ENCODE measurements around the gene EMC8. TPM values are rescaled to one million over a fixed set of nuclear protein-coding genes. Genes with fewer than 3 reads are reported as not detected.

Gene EMC8
- total RNA-seq, 4 donors from 2014 or later: 23.4 to 32.5 (median 26.8) TPM

GRCh38 chr16:85805442-85806045, 6.2 kb upstream of the EMC8 start:
- Histone ChIP-seq H3K4me3 (no peak overlapping the region), H3K9me3 (no peaks in the 10 kb centered on the region), H3K4me1 (peaks cover 0 to 32% (median 4%) of the 10 kb centered on the region in 3 donors), H3K27ac (no peak overlapping the region), H3K36me3 (peaks cover 4 to 64% of the 10 kb centered on the region in 2 donors), H3K27me3 (peaks cover 3% of the 10 kb centered on the region)
- no peak for ATAC-seq
- 82 to 86% methylated on average over 16 to 17 of the region's 18 CpGs for WGBS, 2 donors (ENCODE audit: low coverage in 1 of 2)
- TF ChIP-seq CTCF (IDR thresholded peaks at IDR 0.05) (no peak), POLR2A (IDR thresholded peaks at IDR 0.05) (no peak), POLR2AphosphoS5 (IDR thresholded peaks at IDR 0.05) (no peak), EP300 (IDR thresholded peaks at IDR 0.05) (no peak)

GRCh38 chr16:85803570-85803969, 4.2 kb upstream of the EMC8 start:
- Histone ChIP-seq H3K27ac (no peak overlapping the region), H3K9me3 (no peaks in the 10 kb centered on the region), H3K4me3 (no peak overlapping the region), H3K27me3 (no peaks in the 10 kb centered on the region), H3K4me1 (peaks cover 0 to 44% (median 10%) of the 10 kb centered on the region in 3 donors), H3K36me3 (peaks cover 4 to 64% of the 10 kb centered on the region in 2 donors)
- TF ChIP-seq EP300 (IDR thresholded peaks at IDR 0.05) (no peak), POLR2A (IDR thresholded peaks at IDR 0.05) (no peak), CTCF (IDR thresholded peaks at IDR 0.05) (no peak), POLR2AphosphoS5 (IDR thresholded peaks at IDR 0.05) (no peak)
- WGBS, 2 donors (ENCODE audit: low coverage in 1 of 2): 61 to 76% methylated on average over 11 to 13 of the region's 14 CpGs
- no peak for ATAC-seq

- peaks cover 0 to 74% (median 23%) of the 10 kb centered on the region in 3 donors for H3K4me1 ChIP-seq
- H3K27ac ChIP-seq: peak overlapping the region; percentile 80 to 91 (median 90)
- WGBS, 2 donors (ENCODE audit: low coverage in 1 of 2): 3 to 13% methylated on average over 6 to 8 of the region's 9 CpGs
- peaks cover 0 to 61% of the 10 kb centered on the region in 2 donors for H3K36me3 ChIP-seq
- ATAC-seq: no peak
- H3K27me3 ChIP-seq: no peaks in the 10 kb centered on the region
- TF ChIP-seq POLR2AphosphoS5 (IDR thresholded peaks at IDR 0.05) (no peak), EP300 (IDR thresholded peaks at IDR 0.05) (no peak), POLR2A (IDR thresholded peaks at IDR 0.05) (no peak), CTCF (IDR thresholded peaks at IDR 0.05) (no peak)
- no peaks in the 10 kb centered on the region for H3K9me3 ChIP-seq
- peak overlapping the region; percentile 86 to 88 for H3K4me3 ChIP-seq
These were observed 951 bp upstream of the EMC8 start for GRCh38 chr16:85800321-85800669.

- Histone ChIP-seq H3K9me3 (no peaks in the 10 kb centered on the region), H3K4me3 (peak overlapping the region; percentile 86 to 88), H3K36me3 (peaks cover 0 to 61% of the 10 kb centered on the region in 2 donors), H3K4me1 (peaks cover 0 to 74% (median 23%) of the 10 kb centered on the region in 3 donors), H3K27ac (peak overlapping the region; percentile 80 to 91 (median 90)), H3K27me3 (no peaks in the 10 kb centered on the region)
- peak; percentile 23 for ATAC-seq
- TF ChIP-seq POLR2AphosphoS5 (IDR thresholded peaks at IDR 0.05): no peak
- peak in 1 of 4 experiments; percentile 2 for TF ChIP-seq CTCF (IDR thresholded peaks at IDR 0.05)
- TF ChIP-seq EP300 (IDR thresholded peaks at IDR 0.05): no peak
- TF ChIP-seq POLR2A (IDR thresholded peaks at IDR 0.05): no peak
- no CpG with 5 or more reads among the region's 51 CpGs for WGBS, 2 donors (ENCODE audit: low coverage in 1 of 2)
These were observed 345 bp downstream of the EMC8 start for GRCh38 chr16:85798901-85799496.

Data from gastroesophageal sphincter (tissue), 4 donors.